Brain microvascular endothelial cell (primary cell): ENCODE results near the gene VSIG10L2.

ENCODE experiments used
- DNase-seq: peaks from one replicate; pipeline ENCODE4 v3.0.0-alpha.2; 2020
- H3K27ac ChIP-seq: fragments of 250-450 bp; sonication (Bioruptor Pico); 2 replicates; pipeline ENCODE4 v1.5.1; 2020; ENCODE audit warnings: mild to moderate bottlenecking, moderate library complexity
- H3K27me3 ChIP-seq: fragments of 250-450 bp; sonication (Bioruptor Pico); replicated peaks from 2 replicates; pipeline ENCODE4 v1.5.1; 2020; ENCODE audit warnings: mild to moderate bottlenecking
- H3K36me3 ChIP-seq: fragments of 250-450 bp; sonication (Bioruptor Pico); replicated peaks from 2 replicates; pipeline ENCODE4 v1.5.1; 2020; ENCODE audit warnings: mild to moderate bottlenecking
- H3K4me3 ChIP-seq: 2 replicates; pipeline ENCODE4 v1.5.1; 2011; ENCODE audit warnings: low read depth, mild to moderate bottlenecking, control low read depth, low read length, moderate library complexity
- in situ Hi-C: cut with HindIII; loops from 2 replicates; pipeline ENCODE4 v1.10.0; 2017; ENCODE audit warnings: low sequenced_read_pairs, low pct_ligation_motif_present
- TF ChIP-seq, protein P1 (sequence below): IDR thresholded peaks from 2 replicates; pipeline ENCODE4 v1.5.1; 2011; ENCODE audit warnings: low read depth, mild to moderate bottlenecking, moderate library complexity, low read length, control low read depth, inconsistent platforms; ENCODE audit errors: missing control alignments

Gene VSIG10L2

DNA sequence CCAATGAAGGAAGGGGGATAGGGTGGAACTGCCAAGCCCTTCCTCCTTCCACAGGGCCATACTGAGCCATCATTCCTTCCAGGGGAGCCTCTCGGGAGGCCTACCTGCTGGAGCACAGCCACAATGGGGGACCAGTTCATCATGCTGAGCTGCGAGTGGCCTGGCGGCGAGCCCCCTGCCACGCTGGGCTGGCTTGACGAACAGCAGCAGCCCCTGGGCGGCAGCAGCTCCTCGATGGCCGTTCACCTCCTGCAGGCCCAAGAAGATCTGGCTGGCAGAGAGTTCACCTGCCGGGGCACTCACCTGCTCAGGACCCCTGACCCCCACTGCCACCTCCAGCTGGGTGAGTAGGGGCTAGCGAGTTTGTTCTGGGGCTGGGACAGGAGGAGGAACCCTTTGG lies 5.9 kb downstream of the VSIG10L2 start:
- TF ChIP-seq, protein P1, sequence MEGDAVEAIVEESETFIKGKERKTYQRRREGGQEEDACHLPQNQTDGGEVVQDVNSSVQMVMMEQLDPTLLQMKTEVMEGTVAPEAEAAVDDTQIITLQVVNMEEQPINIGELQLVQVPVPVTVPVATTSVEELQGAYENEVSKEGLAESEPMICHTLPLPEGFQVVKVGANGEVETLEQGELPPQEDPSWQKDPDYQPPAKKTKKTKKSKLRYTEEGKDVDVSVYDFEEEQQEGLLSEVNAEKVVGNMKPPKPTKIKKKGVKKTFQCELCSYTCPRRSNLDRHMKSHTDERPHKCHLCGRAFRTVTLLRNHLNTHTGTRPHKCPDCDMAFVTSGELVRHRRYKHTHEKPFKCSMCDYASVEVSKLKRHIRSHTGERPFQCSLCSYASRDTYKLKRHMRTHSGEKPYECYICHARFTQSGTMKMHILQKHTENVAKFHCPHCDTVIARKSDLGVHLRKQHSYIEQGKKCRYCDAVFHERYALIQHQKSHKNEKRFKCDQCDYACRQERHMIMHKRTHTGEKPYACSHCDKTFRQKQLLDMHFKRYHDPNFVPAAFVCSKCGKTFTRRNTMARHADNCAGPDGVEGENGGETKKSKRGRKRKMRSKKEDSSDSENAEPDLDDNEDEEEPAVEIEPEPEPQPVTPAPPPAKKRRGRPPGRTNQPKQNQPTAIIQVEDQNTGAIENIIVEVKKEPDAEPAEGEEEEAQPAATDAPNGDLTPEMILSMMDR, result no peak
- in situ Hi-C loops, result no loop called here
- no peaks in the 10 kb centered on the region for H3K36me3 ChIP-seq
- H3K27ac ChIP-seq, result no peak overlapping the region
- H3K27me3 ChIP-seq, result no peaks in the 10 kb centered on the region
- H3K4me3 ChIP-seq, result no peak overlapping the region
- DNase-seq, result no peak

DNA sequence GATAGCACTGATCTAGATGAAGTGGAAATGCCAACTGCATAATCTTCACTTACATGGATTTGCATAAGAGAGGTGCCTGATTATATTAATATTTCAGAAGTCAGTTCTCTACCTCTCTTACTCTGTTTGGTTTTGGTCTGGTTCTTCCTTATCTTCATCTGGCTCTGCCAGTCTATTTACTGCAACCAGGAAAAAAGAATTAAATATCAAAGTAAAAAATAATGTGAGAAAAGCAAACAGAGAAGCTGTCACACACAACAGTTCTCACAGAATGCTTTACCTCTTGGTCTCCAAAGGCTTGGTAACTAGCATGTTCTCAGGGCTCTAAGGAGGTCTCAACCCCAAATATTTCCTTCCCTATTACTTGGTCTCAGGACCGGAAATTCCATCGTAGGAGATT lies 6.7 kb downstream of the VSIG10L2 start:
- H3K36me3 ChIP-seq, result no peaks in the 10 kb centered on the region
- in situ Hi-C loops, result no loop called here
- TF ChIP-seq, protein P1, result no peak
- no peak for DNase-seq
- H3K27ac ChIP-seq, result no peak overlapping the region
- H3K4me3 ChIP-seq, result no peak overlapping the region
- H3K27me3 ChIP-seq, result no peaks in the 10 kb centered on the region

DNA sequence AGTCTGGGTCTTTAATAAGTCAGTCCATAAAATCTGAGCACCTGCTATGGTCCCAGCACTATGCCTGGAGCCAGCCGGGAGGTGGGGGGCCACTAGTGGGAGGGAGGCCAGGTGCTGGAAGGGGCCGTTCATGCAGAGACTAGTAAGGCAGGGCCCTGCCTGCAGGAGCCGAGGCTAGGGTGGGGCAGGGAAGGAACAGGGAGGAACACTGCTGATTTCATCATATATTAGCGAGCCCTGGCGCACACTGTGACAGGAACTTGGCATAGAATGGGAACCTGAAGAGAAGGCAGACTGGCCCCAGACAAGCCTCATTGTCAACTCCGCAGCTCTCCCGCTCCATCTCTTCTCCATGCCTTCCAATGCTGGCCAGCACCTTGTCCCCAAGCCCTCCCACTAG lies 7.1 kb downstream of the VSIG10L2 start:
- Histone ChIP-seq H3K36me3 (no peaks in the 10 kb centered on the region), H3K4me3 (no peak overlapping the region), H3K27ac (no peak overlapping the region), H3K27me3 (no peaks in the 10 kb centered on the region)
- TF ChIP-seq, protein P1, result no peak
- DNase-seq, result no peak
- in situ Hi-C loops, result no loop called here

DNA sequence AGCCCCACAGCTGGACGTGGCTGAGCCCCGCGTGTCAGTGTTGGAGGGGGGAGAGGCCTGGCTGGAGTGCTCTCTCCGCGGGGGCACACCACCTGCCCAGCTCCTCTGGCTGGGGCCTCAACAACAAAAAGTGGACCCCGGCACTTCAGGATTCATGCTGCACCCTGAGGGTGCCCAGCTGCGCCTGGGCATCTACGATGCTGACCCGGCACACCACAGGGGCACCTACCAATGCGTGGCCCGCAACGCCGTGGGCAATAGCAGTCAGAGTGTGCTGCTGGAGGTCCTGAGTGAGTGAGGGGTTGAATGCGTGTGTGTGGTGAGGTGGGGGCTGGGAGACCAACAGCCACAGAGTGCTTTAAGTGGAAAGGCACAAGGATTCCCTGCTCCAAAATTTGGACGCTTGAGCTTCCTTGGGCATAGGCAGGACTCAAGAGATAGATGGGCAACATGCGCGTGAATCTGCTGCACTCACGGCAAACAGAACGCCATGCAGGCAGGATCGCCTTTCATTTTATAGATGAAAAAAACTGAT lies 7.6 kb downstream of the VSIG10L2 start:
- H3K27ac ChIP-seq, result no peak overlapping the region
- no peak overlapping the region for H3K4me3 ChIP-seq
- H3K36me3 ChIP-seq, result no peaks in the 10 kb centered on the region
- in situ Hi-C loops, result no loop called here
- DNase-seq, result no peak
- TF ChIP-seq, protein P1, result no peak
- H3K27me3 ChIP-seq, result no peaks in the 10 kb centered on the region

DNA sequence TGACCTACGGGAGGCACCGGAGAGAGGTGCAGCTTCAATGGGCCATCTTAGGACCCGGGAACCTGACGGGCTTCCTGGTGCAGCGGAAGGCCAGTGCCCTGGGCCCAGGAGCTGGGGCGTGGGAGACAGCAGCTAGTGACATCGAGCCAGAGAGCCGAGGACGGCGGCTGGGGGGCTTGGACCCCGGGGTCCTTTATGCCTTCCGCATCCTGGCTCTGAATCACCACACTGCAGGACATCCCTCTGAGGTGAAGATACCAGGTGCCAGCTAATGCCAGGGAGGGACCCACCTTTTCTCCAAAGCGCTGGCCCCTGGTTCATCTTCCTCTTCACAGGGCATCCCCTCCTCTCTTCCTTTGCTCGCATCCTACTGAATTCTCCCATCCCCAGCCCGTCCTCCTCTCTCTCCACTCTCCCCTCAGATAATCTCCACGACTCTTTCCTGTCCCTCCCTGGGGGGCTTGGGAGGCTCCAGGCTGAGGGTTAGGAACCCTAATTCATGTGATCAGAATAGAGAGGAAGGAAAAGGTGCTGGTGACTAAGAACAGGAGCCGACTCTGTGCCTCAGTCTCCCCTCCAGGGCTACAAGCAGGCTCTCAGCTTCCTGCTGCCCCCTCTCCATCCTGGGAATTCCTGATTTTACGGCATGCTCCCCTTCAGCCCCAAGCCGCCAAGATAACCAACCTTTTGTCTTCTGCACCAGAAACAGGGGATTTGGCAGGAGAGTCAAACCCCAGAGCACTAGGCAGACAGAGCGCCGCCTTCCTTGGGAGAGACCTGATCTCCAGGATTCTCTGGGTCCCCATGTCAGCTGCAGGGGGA lies 8.5 kb downstream of the VSIG10L2 start:
- DNase-seq, result no peak
- in situ Hi-C loops, result no loop called here
- H3K36me3 ChIP-seq, result no peaks in the 10 kb centered on the region
- H3K27ac ChIP-seq, result no peak overlapping the region
- H3K27me3 ChIP-seq, result no peaks in the 10 kb centered on the region
- TF ChIP-seq, protein P1, result no peak
- H3K4me3 ChIP-seq, result no peak overlapping the region
